GM18507 (cell line): Measurements from ENCODE around the gene MYO1C.
A peak's percentile ranks its signal among the peaks of the same experiment; 100 is the strongest.

ENCODE experiments used
- DNase-seq: peaks from one replicate; pipeline ENCODE4 v3.0.0; 2011; ENCODE audit warnings: low read depth; ENCODE audit not compliant: insufficient read length; ENCODE audit errors: extremely low spot score
- FAIRE-seq: peaks from 2 replicates; lab custom pipeline; 2011; peaks lifted over from hg19 to GRCh38; lab: Jason Lieb, UNC

The MYO1C gene

GRCh38 chr17:1488826-1489270, 3.6 kb downstream of the MYO1C start:
- FAIRE-seq (no peak), DNase-seq (no peak)

- DNase-seq: no peak
- peak; percentile 90 for FAIRE-seq
Measured at GRCh38 chr17:1487939-1488825, 4.3 kb downstream of the MYO1C start.

DNA sequence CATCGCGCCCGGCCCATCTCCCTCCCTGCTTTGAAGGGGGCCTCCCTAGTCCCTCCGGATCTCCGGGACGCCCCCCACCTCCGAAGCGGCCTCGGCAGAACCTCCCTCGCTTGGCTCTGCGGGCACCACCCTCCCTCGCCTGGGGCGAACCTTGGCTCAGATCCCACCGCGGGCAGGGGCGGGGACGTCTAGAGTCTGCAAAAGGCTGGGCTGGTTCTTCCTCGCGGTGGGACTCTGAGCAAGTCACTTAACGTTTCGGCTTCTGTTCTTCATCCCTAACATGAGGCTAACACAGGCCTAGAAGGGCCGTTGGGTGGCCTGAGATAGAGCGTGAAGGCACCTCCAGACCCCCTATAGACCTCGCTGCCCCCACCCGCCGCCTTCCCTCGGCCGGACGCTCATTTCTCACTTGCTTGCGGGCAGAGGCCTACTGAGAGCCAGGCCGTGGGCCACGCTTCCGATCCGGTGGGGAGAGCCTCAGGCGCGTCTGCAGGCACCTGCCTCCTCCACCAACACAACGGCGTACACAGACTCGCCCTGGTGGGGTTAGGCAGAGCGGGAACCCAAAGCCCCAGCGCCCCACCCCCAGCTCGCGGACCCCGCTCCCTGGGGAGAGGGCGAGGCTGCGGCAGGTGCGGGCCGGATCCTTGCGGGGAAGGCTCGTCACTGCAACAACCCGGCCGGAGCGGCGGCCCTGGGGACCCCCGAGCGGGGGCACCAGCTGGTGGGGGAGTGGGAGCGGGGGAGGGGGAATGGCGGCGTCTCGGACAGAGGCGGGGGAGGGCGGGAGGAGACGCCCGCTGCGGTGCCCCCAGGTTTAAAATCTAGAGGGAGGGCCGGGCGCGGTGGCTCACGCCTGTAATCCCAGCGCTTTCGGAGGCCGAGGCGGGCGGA, 5.4 kb downstream of the MYO1C start:
- peak; percentile 91 for FAIRE-seq
- no peak for DNase-seq

DNA sequence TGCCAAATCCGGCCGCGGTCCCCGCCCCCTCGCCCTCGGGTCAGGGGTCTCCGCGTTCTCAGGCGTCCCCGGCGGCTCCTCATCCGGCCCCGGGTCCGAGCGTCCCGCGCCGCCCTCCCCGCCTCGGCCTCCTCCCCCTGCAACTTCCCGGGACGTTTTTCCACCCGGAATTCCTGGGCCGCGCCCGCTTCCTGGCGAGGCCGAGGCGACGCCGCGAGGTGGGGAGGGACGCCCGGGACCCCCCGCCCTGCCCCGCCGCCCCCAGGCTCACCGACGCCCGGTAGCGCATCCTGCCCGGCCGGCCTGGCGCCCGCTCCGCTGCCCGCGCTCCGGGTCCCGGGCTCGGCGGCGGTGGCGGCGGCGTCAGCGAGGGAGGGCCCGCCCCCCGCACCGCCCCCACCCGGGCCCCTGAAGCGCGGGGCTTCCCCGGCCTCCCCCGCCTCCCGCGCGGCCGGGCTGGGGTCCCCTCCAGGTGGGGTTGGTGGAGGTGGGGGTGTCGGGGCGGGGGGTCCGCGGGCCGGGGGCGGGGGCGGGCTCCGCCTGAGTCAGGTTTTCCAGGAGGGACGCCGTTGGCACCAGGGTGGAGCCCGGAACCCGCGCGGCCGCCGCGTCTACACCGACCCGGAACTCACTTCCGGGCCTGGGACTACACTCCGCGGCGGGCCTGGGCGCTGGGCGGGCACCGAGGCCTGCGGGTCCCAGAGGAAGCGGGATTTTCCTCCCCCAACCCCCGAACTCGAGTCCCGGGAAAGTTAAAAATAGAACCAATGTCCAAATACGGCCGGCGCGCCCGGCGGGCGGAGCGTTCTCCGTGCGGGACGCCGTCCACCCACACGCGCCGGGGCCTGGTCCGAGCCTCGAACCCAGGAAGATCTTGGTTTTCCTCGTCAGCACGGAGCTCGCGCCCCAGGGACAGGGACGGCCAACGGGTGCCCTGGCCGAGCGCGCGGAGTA, 6.8 kb downstream of the MYO1C start:
- FAIRE-seq: peak; percentile 18
- DNase-seq: no peak

DNA sequence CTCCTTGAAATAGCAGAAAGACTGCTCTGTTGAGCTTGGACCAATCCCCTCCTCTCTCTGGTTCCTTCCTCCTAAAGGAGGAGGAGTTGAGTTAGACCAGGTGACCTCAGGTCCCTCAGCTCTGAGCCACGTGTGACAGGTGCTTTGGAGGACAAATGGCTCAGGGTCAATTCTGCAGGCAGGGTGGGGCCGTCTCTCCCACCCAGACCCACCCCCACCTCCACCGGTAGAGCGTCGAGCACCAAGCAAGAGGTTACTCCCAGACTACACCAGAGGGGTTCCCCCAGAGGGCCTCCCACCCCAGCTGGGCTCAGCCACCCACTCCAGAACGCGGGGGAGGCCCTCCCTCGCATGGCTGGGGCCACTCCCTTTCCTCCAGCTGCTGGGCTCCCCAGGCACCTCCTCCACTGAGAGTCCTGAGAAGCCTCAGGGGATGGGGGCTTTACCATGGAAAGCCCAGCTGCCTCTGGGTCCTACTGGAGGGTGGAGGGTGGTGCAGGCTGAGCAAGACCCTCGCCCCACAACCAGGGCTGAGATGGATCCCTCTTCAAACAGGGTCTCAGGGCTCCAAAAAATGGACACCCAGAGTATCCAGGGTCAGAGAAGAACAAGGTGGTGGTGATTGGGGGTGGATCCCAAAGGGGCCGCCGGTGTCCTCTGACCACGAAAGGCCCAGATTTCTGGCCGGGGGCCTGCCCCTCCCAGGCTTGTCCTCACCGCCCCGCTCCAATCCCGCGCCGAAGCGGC, 7.6 kb downstream of the MYO1C start:
- FAIRE-seq (peak; percentile 96), DNase-seq (no peak)

GRCh38 chr17:1484060-1484535, 8.4 kb downstream of the MYO1C start:
- DNase-seq: no peak
- FAIRE-seq: no peak

DNA sequence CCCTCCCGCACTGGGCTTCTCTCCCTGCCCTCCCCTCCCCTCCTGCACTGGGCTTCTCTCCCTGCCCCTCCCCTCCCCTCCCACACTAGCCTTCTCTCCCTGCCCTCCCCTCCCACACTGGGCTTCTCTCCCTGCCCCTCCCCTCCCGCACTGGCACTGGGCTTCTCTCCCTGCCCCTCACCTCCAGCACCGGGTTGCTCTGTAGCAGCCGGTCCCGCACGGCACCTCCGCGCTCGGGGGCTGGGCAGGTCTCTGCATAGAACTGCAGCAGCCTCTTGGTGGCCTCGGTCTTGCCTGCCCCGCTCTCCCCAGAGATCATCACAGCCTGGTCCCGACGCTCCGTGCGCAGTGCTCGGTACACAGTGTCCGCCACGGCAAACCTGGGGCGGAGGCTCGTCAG, 9.8 kb downstream of the MYO1C start:
- DNase-seq: no peak
- no peak for FAIRE-seq

DNA sequence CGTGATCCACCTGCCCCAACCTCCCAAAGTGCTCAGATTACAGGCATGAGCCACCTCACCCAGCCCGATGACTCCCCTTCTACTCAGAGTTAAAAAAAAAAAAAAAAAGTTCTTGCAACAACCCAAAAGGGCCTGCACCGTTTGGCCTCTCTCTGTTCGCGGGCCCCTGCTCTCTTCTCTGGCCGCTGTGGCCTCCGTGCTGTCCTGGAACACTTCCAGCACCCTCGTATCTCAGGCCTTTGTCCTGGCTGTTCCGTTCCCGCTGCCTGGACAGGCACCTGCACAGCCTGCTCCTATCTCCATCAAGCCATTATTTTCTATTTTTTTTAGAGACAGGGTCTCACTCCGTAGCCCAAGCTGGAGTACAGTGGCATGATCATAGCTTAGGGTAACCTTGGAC, 10.8 kb downstream of the MYO1C start:
- FAIRE-seq: no peak
- no peak for DNase-seq

DNA sequence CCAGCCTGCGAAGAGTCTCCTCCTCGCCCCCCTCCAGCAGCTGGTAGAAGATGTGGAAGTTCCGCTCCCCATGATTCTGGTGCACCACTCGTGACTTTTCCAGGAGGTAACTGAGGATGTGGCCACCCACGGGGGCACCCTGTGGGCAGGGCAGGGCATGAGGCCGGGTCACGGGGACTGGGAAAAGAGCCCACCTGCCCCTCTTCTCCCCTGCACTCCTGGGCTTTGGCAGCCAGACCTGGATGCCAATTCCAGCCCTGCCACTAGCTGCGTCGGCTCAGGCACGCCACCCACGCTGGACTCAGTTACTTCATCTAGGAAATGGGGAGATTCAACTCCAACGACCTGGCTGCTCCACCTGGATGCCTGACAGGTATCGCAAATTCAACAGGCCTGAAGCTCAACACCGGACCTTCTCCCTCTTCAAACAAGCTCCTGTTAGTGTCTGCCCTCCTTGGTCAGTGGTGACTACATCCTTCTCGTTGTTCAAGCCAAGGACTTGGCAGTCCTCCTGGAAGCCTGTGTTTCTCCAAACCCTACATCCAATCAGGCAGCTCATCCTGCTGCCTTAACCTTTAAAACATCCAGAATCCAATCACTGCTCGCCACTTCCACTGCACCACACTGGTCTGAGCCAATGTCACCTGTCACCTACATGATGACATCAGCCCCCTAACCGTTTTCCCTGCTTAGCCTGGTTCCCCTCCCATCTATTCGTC, 11.6 kb downstream of the MYO1C start:
- DNase-seq (no peak), FAIRE-seq (no peak)

DNA sequence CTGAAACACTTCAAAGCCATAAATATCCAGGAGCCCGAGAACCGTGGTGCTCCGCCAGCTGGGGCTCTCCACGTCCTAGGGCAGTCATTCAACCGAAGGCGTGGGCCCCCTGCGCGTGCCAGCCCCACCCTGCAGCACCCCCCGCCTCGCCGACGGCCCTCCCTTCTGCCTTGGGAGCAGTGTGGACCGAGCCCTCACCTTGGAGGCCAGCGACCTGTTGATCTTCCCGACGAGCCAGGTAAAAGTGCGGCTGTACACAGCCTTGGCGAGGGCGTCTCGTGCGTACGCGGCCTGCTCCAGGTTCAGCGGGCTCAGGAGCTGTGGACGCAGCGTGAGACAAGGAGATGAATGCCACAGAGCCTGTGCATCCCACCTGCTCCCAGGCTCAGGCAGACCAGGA, 14.1 kb downstream of the MYO1C start:
- FAIRE-seq (no peak), DNase-seq (no peak)

DNA sequence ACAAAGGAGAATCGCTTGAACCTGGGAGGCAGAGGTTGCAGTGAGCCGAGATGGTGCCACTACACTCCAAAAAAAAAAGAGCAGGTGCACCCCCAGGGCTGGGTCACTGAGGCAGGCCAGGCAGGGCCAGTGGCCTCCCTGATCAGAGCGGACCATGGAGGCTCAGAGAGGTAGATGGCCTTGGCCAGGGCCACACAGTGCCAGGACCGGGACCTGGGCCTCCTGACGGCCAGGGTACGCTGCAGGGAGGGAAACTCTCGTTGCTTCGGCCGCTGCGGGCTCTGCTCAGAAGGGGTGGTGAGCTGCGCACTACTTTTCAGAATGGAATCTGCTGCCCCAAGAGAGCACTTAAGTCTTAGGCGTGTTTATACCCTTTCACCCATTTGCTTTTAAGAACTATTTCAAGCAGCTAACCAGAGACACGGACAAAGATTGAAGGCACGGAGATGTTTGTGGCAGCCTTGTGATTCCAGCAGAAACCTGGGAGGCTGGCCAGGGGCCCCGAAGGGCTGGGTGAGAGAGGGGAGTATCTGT, 17.1 kb downstream of the MYO1C start:
- DNase-seq: no peak
- no peak for FAIRE-seq

DNA sequence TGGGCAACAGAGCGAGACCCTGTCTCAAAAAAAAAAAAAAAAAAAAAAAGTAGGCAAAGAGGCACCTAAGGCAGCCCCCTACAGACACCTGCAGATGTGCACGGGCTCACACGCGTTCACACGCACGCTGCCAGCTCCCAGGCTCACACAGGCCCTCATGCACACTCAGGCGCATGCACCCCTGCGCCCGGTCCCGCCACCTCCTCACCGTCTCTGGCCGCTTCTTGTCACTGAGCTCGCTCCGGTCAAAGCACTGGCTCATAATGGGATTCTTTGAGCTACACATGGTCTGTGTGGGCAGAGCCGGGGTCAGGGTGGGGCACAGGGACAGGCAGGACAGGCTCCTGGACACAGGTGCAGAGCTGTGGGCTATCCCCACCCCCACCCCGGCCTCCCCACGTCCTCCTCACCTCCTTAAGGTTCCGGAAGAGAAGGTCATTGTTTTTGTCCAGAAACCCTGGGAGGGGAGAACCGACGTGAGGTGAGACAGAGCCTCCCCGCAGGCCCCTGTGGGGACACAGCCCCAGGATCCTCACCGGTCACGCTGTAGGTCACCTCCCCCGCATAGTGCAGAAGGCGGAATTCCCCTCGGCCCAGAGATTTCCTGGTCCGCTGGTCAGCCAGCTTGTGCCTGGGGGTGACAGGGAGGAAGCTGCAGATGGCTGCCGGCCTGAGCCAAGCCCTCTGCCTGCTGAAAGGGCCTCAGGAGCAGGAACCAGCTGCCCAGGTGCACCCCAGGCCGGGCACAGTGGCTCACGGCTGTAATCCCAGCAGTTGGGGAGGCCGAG, 17.9 kb downstream of the MYO1C start:
- DNase-seq (no peak), FAIRE-seq (peak; percentile 93)

DNA sequence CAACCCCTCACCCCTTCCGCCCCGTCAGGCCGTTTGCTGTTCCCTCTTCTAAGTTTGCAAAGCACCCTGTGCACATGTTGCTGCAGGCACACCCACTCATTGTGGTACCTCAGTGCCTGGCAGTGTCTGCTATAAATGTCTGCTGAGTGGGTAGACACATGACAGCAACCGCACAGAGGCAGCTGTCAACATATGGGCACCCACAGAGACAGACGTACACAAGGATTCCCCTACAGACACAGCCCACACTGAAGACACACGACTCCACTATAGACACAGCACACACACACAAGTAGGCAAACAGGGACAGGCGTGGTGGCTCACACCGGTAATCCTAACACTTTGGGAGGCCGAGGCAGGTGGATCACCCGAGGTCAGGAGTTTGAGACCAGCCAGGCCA, 18.6 kb downstream of the MYO1C start:
- peak; percentile 73 for FAIRE-seq
- DNase-seq: no peak

GRCh38 chr17:1473170-1473569, 19.3 kb downstream of the MYO1C start:
- no peak for FAIRE-seq
- no peak for DNase-seq

- DNase-seq: no peak
- no peak for FAIRE-seq
Measured at GRCh38 chr17:1471911-1472821, 20.3 kb downstream of the MYO1C start.

GRCh38 chr17:1471490-1471889, 21.0 kb downstream of the MYO1C start:
- no peak for DNase-seq
- no peak for FAIRE-seq
